ENCODE data around the gene ZNF792. TPM values are rescaled to one million over a fixed set of nuclear protein-coding genes. Genes with fewer than 3 reads are reported as not detected.
"Not testable (repeated sequence)": the region's sequence is repeated elsewhere in the genome, so short reads cannot be mapped to it uniquely, and the experiment has no call there.

The ZNF792 gene
- total and polyA plus RNA-seq, 2 of the 8 experiments (the other 6 are each of a cell fraction or from before 2014, with no cell fraction given), result 2.5 to 7.2 TPM

DNA sequence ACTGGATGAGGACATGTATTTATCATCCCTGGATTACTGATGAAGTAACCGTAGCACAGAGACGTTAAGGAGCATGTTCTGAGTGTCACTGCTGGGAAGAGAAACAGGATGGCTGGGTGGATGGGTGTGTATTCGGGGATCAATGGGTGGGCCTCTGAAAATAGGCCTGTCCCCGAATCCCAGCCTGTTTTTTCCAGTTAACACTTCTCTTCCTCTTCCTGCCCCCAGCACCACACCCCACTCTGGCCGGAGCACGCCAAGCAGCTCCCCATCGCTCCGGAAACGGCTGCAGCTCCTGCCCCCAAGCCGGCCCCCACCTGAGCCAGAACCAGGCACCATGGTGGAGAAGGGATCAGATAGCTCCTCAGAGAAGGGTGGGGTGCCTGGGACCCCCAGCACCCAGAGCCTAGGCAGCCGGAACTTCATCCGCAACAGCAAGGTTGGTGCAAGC, 44.9 kb upstream of the ZNF792 start (continued):
- TF ChIP-seq TAF1 (IDR thresholded peaks at IDR 0.05; ENCODE audit: low read depth, low read length) (no peak), FOSL1 (IDR thresholded peaks at IDR 0.05; ENCODE audit: insufficient read depth, low read depth, low read length) (no peak), NANOG (IDR thresholded peaks at IDR 0.05; ENCODE audit: insufficient read depth, low read depth, low read length, poor library complexity, severe bottlenecking) (no peak), RFX5 (IDR thresholded peaks at IDR 0.05; ENCODE audit: borderline replicate concordance, low read depth, low read length) (no peak), EZH2 (IDR thresholded peaks at IDR 0.05; ENCODE audit: low read depth, low read length, severe bottlenecking) (no peak), GTF2F1 (IDR thresholded peaks at IDR 0.05; ENCODE audit: borderline replicate concordance, low read depth, low read length) (no peak)

DNA sequence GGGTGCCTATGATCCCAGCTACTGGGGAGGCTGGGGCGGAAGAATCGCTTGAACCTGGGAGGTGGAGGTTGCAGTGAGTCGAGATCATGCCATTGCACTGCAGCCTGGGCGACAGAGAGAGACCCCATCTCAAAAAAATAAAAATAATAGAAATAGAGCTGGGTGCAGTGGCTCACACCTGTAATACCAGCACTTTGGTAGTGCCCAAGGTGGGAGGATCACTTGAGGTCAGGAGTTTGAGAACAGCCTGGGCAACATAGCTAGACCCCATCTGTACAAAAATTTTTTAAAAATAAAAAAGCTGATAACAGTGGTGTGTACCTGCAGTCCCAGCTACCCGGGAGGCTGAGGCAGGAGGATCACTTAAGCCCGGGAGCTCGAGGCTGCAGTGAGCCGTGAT, 43.4 kb upstream of the ZNF792 start:
- not testable (repeated sequence) for H3K56ac ChIP-seq (replicated peaks; ENCODE audit: insufficient read length, low read depth, low read length); H2BK20ac ChIP-seq (ENCODE audit: low read length); H3K23ac ChIP-seq (ENCODE audit: insufficient read length); H2BK15ac ChIP-seq (ENCODE audit: low read length); H2BK12ac ChIP-seq (ENCODE audit: low read depth, low read length); H3K9ac ChIP-seq (replicated peaks in 1 of 4; ENCODE audit: extremely low read depth in 1 of 4, low read depth in 3 of 4, low read length in 3 of 4); DNase-seq (ENCODE audit: low read depth in 1 of 2, low spot score in 2 of 2); FAIRE-seq; H3K4me3 ChIP-seq (ENCODE audit: extremely low read depth in 1 of 4, insufficient read depth in 2 of 4, low read depth in 3 of 4, low read length in 4 of 4); H3K27me3 ChIP-seq (replicated peaks in 1 of 4; ENCODE audit: control insufficient read depth in 3 of 4, extremely low read depth in 1 of 4, insufficient read depth in 3 of 4, low read length in 3 of 4); H2BK5ac ChIP-seq (ENCODE audit: low read depth, low read length); H4K5ac ChIP-seq (ENCODE audit: insufficient read length, low read depth, low read length); H3K27ac ChIP-seq (ENCODE audit: low read depth, low read length); H3K9me3 ChIP-seq (ENCODE audit: insufficient read depth in 2 of 2, low read depth in 1 of 2, low read length in 1 of 2); H3K23me2 ChIP-seq (ENCODE audit: low read depth, low read length); H4K91ac ChIP-seq (replicated peaks; ENCODE audit: insufficient read length, low read length); H3K18ac ChIP-seq (ENCODE audit: extremely low read depth, low read length); H2BK120ac ChIP-seq (replicated peaks; ENCODE audit: low read depth, low read length); H2AK5ac ChIP-seq (ENCODE audit: low read depth, low read length); H2AFZ ChIP-seq (ENCODE audit: low read length); H3K4me2 ChIP-seq (ENCODE audit: insufficient read depth in 1 of 2, low read depth in 2 of 2, low read length in 2 of 2); H4K8ac ChIP-seq (ENCODE audit: extremely low read depth, insufficient read depth, low read length); H3K14ac ChIP-seq (ENCODE audit: insufficient read length); H3K4ac ChIP-seq (replicated peaks; ENCODE audit: insufficient read length, low read depth, low read length)
- Histone ChIP-seq H3K79me1 (ENCODE audit: low read depth, low read length) (peaks cover 15% of the 10 kb centered on the region), H4K20me1 (replicated peaks in 1 of 2; ENCODE audit: control insufficient read depth in 1 of 2, insufficient read depth in 2 of 2, low read length in 2 of 2) (peaks cover 26 to 43% of the 10 kb centered on the region in 2 experiments), H3K4me1 (replicated peaks in 1 of 4; ENCODE audit: control insufficient read depth in 3 of 4, insufficient read depth in 4 of 4, low read length in 3 of 4) (peaks cover 5 to 16% (median 8%) of the 10 kb centered on the region in 4 experiments), H3K36me3 (ENCODE audit: control insufficient read depth in 2 of 4, insufficient read depth in 4 of 4, low read length in 3 of 4) (peaks cover 27 to 52% (median 43%) of the 10 kb centered on the region in 4 experiments), H3K79me2 (ENCODE audit: control insufficient read depth in 1 of 2, insufficient read depth in 2 of 2, low read length in 2 of 2) (peaks cover 19 to 51% of the 10 kb centered on the region in 2 experiments)
- ChIA-PET CTCF (ENCODE audit: partially characterized antibody) (interaction anchor here (0.6 to 12.2 kb wide), 5 partner anchors 12 to 1880 kb away, joined by 3 to 174 read pairs (median 3); no protein-coding TSS in a partner anchor), POLR2A (ENCODE audit: partially characterized antibody) (interaction anchor here (0.9 to 24.8 kb wide), 7 partner anchors 3 to 169 kb away, joined by 3 to 366 read pairs (median 5); partner anchors contain the start of genes GRAMD1A and SCN1B)
- WGBS, 2 experiments (ENCODE audit: extremely low coverage in 1 of 2, insufficient coverage in 1 of 2, insufficient read length in 1 of 2, insufficient replicate concordance in 2 of 2, low coverage in 1 of 2, low lambda C conversion rate in 2 of 2, missing lambda C conversion rate in 1 of 2), result 96% methylated on average over 8 of the region's 8 CpGs; no CpG with 5 or more reads in 1 of the 2 experiments

Data from H1 (cell line).